ENCODE results near the gene TMEM233.

DNA sequence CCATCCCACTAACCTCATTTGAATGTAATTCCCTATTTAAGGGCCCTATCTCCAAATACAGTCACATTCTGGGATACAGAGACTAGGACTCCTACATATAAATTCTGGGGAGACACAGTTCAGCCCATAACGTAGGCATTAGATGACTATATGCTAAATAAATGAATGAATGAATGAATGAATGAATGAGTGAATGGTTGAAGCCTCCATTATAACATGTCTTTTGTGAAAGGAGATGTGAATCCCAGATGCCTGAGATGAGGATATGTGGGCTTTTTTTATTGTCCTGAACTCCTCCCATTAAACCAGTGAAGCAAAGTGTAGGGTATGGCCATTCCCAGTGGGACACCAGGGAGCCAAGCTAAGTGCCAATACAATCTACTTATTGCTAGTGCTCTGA is 20.5 kb upstream of the TMEM233 start:
- TF ChIP-seq CHD2 (IDR thresholded peaks at IDR 0.05; ENCODE audit: low read length, partially characterized antibody) (no peak), KDM1A (IDR thresholded peaks at IDR 0.05; ENCODE audit: low read depth) (no peak), NPAS2 (CRISPR knock-in tag; IDR thresholded peaks at IDR 0.05; ENCODE audit: borderline replicate concordance) (no peak), JUN (IDR thresholded peaks at IDR 0.05) (no peak), CBX8 (IDR thresholded peaks at IDR 0.05) (no peak), ESRRA (IDR thresholded peaks at IDR 0.05; ENCODE audit: borderline replicate concordance, low read length) (no peak)
- TF ChIP-seq, protein P1, sequence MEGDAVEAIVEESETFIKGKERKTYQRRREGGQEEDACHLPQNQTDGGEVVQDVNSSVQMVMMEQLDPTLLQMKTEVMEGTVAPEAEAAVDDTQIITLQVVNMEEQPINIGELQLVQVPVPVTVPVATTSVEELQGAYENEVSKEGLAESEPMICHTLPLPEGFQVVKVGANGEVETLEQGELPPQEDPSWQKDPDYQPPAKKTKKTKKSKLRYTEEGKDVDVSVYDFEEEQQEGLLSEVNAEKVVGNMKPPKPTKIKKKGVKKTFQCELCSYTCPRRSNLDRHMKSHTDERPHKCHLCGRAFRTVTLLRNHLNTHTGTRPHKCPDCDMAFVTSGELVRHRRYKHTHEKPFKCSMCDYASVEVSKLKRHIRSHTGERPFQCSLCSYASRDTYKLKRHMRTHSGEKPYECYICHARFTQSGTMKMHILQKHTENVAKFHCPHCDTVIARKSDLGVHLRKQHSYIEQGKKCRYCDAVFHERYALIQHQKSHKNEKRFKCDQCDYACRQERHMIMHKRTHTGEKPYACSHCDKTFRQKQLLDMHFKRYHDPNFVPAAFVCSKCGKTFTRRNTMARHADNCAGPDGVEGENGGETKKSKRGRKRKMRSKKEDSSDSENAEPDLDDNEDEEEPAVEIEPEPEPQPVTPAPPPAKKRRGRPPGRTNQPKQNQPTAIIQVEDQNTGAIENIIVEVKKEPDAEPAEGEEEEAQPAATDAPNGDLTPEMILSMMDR (IDR thresholded peaks at IDR 0.05) = no peak
- TF ChIP-seq, protein P2, sequence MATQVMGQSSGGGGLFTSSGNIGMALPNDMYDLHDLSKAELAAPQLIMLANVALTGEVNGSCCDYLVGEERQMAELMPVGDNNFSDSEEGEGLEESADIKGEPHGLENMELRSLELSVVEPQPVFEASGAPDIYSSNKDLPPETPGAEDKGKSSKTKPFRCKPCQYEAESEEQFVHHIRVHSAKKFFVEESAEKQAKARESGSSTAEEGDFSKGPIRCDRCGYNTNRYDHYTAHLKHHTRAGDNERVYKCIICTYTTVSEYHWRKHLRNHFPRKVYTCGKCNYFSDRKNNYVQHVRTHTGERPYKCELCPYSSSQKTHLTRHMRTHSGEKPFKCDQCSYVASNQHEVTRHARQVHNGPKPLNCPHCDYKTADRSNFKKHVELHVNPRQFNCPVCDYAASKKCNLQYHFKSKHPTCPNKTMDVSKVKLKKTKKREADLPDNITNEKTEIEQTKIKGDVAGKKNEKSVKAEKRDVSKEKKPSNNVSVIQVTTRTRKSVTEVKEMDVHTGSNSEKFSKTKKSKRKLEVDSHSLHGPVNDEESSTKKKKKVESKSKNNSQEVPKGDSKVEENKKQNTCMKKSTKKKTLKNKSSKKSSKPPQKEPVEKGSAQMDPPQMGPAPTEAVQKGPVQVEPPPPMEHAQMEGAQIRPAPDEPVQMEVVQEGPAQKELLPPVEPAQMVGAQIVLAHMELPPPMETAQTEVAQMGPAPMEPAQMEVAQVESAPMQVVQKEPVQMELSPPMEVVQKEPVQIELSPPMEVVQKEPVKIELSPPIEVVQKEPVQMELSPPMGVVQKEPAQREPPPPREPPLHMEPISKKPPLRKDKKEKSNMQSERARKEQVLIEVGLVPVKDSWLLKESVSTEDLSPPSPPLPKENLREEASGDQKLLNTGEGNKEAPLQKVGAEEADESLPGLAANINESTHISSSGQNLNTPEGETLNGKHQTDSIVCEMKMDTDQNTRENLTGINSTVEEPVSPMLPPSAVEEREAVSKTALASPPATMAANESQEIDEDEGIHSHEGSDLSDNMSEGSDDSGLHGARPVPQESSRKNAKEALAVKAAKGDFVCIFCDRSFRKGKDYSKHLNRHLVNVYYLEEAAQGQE (IDR thresholded peaks at IDR 0.05) = no peak

All from A549 (cell line).